Esophagus squamous epithelium (tissue), 4 donors: ENCODE measurements around the gene MAEA.

ENCODE experiments used
- CTCF ChIP-seq, 6 experiments: fragments of 450-650 bp in 4 of 6; fragments of 200-600 bp in 2 of 6; sonication (generic) in 2 of 6; IDR thresholded peaks; one replicate each; pipeline ENCODE4 v1.5.1; 2016 to 2019; ENCODE audit warnings: antibody characterized with exemption in 6 of 6, mild to moderate bottlenecking in 4 of 6, moderate library complexity in 4 of 6
- POLR2A ChIP-seq, 4 donors: fragments of 450-650 bp; IDR thresholded peaks; one replicate each; pipeline ENCODE4 v1.6.1; 2017; ENCODE audit warnings: antibody characterized with exemption in 4 of 4, mild to moderate bottlenecking in 4 of 4, moderate library complexity in 3 of 4

GRCh38 chr4:1307951-1308735 is 18.5 kb downstream of the MAEA start:
- TF ChIP-seq POLR2A (IDR thresholded peaks at IDR 0.05) (no peak), CTCF (IDR thresholded peaks at IDR 0.05) (no peak)
